ENCODE results near the gene SLC11A2. TPM values are rescaled to one million over a fixed set of nuclear protein-coding genes. Genes with fewer than 3 reads are reported as not detected.

The SLC11A2 gene
- total and polyA plus RNA-seq, 2 of the 4 experiments (the other 2 are of a cell fraction) = 28.0 to 45.3 TPM

- H2AK5ac ChIP-seq (ENCODE audit: low read depth, low read length) = no peak overlapping the region
- ChIA-PET POLR2A (ENCODE audit: unreplicated experiment) (no interaction called here), CTCF (no interaction called here)
- no peak overlapping the region for H3K9ac ChIP-seq (ENCODE audit: low read depth, low read length)
- no peak overlapping the region for H2AK9ac ChIP-seq (replicated peaks; ENCODE audit: low read depth, low read length, poor library complexity)
- peak overlapping the region; percentile 30 for H2BK5ac ChIP-seq (ENCODE audit: low read depth, low read length, poor library complexity, severe bottlenecking)
- no peaks in the 10 kb centered on the region for H3K27me3 ChIP-seq (ENCODE audit: control insufficient read depth, insufficient read depth, low read length)
- no TSS peak for BruUV-seq (replicated peaks)
- H2BK20ac ChIP-seq (ENCODE audit: low read depth, low read length) = no peak overlapping the region
- H3K36me3 ChIP-seq (ENCODE audit: control insufficient read depth, insufficient read depth, low read length) = peaks cover 55% of the 10 kb centered on the region
- H4K5ac ChIP-seq (ENCODE audit: low read depth, low read length) = no peak overlapping the region
- peaks cover 9% of the 10 kb centered on the region; the same call in 1 of the 2 replicates for H3K9me1 ChIP-seq (ENCODE audit: insufficient read depth, low read length)
- no peak overlapping the region for H2BK120ac ChIP-seq (ENCODE audit: low read depth, low read length)
- 100% methylated on average over 1 of the region's 3 CpGs; no CpG with 5 or more reads in 1 of the 2 experiments for WGBS, 2 experiments (ENCODE audit: extremely low coverage in 2 of 2, insufficient read length in 1 of 2)
- H2BK15ac ChIP-seq (ENCODE audit: low read depth, low read length) = no peak overlapping the region
- H3K18ac ChIP-seq (ENCODE audit: low read depth, low read length) = no peak overlapping the region
- DNase-seq (peak; percentile 49), ATAC-seq (ENCODE audit: low read depth) (no peak)
- peaks cover 13% of the 10 kb centered on the region; the same call in 1 of the 2 replicates for H4K20me1 ChIP-seq (ENCODE audit: insufficient read depth, low read length)
- H3K4me1 ChIP-seq (ENCODE audit: control insufficient read depth, insufficient read depth, low read length) = peaks cover 5% of the 10 kb centered on the region; the same call in 1 of the 2 replicates
- no peak overlapping the region for H4K8ac ChIP-seq (ENCODE audit: low read depth in 2 of 2, low read length in 2 of 2)
- H3K27ac ChIP-seq (ENCODE audit: insufficient read depth, low read length) = peak overlapping the region; percentile 6; the same call in 1 of the 2 replicates
- no peak overlapping the region for H3K4me2 ChIP-seq (ENCODE audit: low read depth, low read length)
- no peaks in the 10 kb centered on the region for H3K9me3 ChIP-seq (ENCODE audit: control insufficient read depth, insufficient read depth, low read length)
- intact Hi-C loops (cut with micrococcal nuclease) = no loop called here
- no peak overlapping the region for H3K56ac ChIP-seq (ENCODE audit: extremely low read depth, insufficient read depth, low read length)
- H3K14ac ChIP-seq (replicated peaks; ENCODE audit: low read depth, low read length) = no peak overlapping the region
- H3K23ac ChIP-seq (ENCODE audit: low read depth, low read length) = no peak overlapping the region
- H3K4me3 ChIP-seq (ENCODE audit: insufficient read depth, low read depth, low read length) = no peak overlapping the region
- dilution Hi-C loops (cut with HindIII; ENCODE audit: low sequenced_read_pairs, unreplicated experiment) = no loop called here
- in situ Hi-C loops (cut with MboI; ENCODE audit: low sequenced_read_pairs) = no loop called here
- H2AFZ ChIP-seq (replicated peaks; ENCODE audit: low read length, poor library complexity) = no peak overlapping the region
- peaks cover 6 to 44% of the 10 kb centered on the region in 2 experiments; a peak in 2 of 4 replicates for H3K79me1 ChIP-seq (ENCODE audit: low read depth in 1 of 2, low read length in 2 of 2)
- H4K91ac ChIP-seq (ENCODE audit: insufficient read depth, low read depth, low read length) = no peak overlapping the region
- H3K4ac ChIP-seq (ENCODE audit: low read depth, low read length) = no peak overlapping the region
- TF ChIP-seq MAFK (IDR thresholded peaks at IDR 0.05; ENCODE audit: low read depth, low read length) (no peak), CHD1 (IDR thresholded peaks at IDR 0.05; ENCODE audit: low read depth, low read length) (no peak), FOS (IDR thresholded peaks at IDR 0.05; ENCODE audit: low read depth, low read length) (no peak), RFX5 (IDR thresholded peaks at IDR 0.05; ENCODE audit: low read depth, low read length) (no peak), NFE2L2 (IDR thresholded peaks at IDR 0.05; ENCODE audit: low read depth, low read length) (no peak), BHLHE40 (IDR thresholded peaks at IDR 0.05; ENCODE audit: low read depth, low read length) (no peak), RAD21 (IDR thresholded peaks at IDR 0.05; ENCODE audit: low read length) (no peak), POLR2A (IDR thresholded peaks at IDR 0.05; ENCODE audit: low read depth, low read length) (no peak), CEBPB (IDR thresholded peaks at IDR 0.05; ENCODE audit: low read depth, low read length) (no peak), MXI1 (IDR thresholded peaks at IDR 0.05; ENCODE audit: borderline replicate concordance, low read depth, low read length) (no peak), CTCF (conservative IDR thresholded peaks at IDR 0.05; ENCODE audit: low read depth, low read length) (no peak), MAZ (IDR thresholded peaks at IDR 0.05; ENCODE audit: borderline replicate concordance, low read depth, low read length) (no peak), SMC3 (IDR thresholded peaks at IDR 0.05; ENCODE audit: low read depth, low read length) (no peak), RCOR1 (IDR thresholded peaks at IDR 0.05; ENCODE audit: insufficient replicate concordance, low read length) (no peak)
- TF ChIP-seq, protein P1, sequence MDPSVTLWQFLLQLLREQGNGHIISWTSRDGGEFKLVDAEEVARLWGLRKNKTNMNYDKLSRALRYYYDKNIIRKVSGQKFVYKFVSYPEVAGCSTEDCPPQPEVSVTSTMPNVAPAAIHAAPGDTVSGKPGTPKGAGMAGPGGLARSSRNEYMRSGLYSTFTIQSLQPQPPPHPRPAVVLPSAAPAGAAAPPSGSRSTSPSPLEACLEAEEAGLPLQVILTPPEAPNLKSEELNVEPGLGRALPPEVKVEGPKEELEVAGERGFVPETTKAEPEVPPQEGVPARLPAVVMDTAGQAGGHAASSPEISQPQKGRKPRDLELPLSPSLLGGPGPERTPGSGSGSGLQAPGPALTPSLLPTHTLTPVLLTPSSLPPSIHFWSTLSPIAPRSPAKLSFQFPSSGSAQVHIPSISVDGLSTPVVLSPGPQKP (IDR thresholded peaks at IDR 0.05; ENCODE audit: borderline replicate concordance, low read depth, low read length) = no peak
- TF ChIP-seq, protein P2, sequence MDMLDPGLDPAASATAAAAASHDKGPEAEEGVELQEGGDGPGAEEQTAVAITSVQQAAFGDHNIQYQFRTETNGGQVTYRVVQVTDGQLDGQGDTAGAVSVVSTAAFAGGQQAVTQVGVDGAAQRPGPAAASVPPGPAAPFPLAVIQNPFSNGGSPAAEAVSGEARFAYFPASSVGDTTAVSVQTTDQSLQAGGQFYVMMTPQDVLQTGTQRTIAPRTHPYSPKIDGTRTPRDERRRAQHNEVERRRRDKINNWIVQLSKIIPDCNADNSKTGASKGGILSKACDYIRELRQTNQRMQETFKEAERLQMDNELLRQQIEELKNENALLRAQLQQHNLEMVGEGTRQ (IDR thresholded peaks at IDR 0.05; ENCODE audit: low read depth, low read length) = no peak
Measured at GRCh38 chr12:51070004-51070403, 43.8 kb upstream of the SLC11A2 start.
